Left colon (tissue), 2 donors: ENCODE data around the gene E2F3. TPM values are rescaled to one million over a fixed set of nuclear protein-coding genes. Genes with fewer than 3 reads are reported as not detected.

Experiments used
- ATAC-seq: fragments of 200-7000 bp; cut with Tn5 transposase; one replicate; pipeline ENCODE4 v1.9.1; 2020; ENCODE audit warnings: mild to moderate bottlenecking, moderate library complexity
- DNase-seq, 2 donors: peaks; one replicate each; pipeline ENCODE4 v3.0.0-alpha.2; 2020
- intact Hi-C, 2 donors: fragments of 100-400 bp; cut with DNase I in 1 of 2; cut with micrococcal nuclease in 1 of 2; formaldehyde crosslinking; loops; one replicate each; pipeline versions ENCODE4 v1.11.2 to v1.14.0; 2022; cut with DNase I, micrococcal nuclease
- total RNA-seq, 2 donors: library from RNA; stranded (reverse); fragmentation: NEBNext Ultra II Directional; extraction: Animal tissue kit (Norgen Biotek cat#: 25700); gene quantifications; one replicate each; pipeline ENCODE4 v1.2.1, GENCODE V29; 2021
- donor health status: DM: no; HTN: no; CAD: no.
- donor health status: DM: yes; HTN: yes; CAD: no.

The E2F3 gene
- total RNA-seq, 2 donors from 2014 or later: 9.1 to 9.5 TPM

DNA sequence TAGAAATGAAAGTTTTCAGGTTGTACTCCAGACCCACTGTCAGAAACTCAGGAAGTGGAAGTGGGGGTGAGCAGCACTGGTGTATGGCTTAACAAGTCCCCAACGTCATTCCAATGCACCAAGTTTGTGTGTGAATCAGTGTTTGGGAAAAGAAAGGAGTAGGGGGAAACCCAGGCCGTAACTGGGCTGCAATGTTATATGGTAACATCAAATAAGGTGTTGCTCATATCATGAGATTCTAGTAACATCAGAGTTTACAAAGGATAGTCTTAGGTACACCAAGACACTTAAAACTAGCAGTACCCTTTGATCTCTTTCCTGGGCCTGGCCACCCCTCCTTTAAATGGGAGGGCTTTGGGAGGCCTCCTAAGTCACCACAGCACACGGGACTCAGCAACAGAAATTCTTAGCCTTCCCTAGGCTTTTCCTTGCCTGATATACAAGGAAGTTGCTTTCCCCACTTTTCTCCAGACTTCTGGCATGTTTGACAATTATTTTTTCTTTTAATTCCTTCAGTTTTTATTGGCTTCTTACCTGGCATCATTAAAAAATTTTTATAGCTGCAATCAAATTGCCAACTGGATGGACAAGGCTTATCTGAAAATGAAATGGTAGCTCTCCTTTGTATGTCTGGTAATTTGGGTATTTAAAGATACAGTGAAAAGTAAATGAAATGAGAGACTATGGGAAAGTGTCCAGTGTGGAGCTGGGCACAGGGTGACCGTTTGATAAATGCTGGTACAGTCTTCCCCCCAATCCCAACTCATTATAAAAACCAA, 15.1 kb downstream of the E2F3 start:
- ATAC-seq: peak; percentile 68
- no peak for DNase-seq
- intact Hi-C loops: no loop called here

DNA sequence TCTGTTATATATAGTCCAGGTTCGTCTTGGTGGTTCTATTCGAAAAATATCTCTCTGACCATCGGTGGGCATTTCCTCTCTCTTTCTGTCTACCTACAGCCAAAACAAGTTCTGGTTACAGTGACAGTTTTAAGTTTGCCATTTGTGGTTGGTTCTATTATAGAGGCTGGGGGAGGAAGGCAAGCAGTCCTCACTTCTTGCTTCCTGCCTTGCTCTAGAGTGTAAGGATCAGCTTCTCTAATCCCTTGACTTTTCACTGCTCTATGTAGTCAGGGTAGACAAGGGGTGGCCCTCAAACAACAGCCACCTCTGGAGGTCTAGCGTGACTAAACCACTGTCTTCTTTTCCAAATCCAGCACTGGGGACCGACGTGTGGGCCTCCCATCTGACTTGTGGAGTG, 16.1 kb downstream of the E2F3 start:
- intact Hi-C loops: no loop called here
- ATAC-seq: no peak
- DNase-seq: no peak

DNA sequence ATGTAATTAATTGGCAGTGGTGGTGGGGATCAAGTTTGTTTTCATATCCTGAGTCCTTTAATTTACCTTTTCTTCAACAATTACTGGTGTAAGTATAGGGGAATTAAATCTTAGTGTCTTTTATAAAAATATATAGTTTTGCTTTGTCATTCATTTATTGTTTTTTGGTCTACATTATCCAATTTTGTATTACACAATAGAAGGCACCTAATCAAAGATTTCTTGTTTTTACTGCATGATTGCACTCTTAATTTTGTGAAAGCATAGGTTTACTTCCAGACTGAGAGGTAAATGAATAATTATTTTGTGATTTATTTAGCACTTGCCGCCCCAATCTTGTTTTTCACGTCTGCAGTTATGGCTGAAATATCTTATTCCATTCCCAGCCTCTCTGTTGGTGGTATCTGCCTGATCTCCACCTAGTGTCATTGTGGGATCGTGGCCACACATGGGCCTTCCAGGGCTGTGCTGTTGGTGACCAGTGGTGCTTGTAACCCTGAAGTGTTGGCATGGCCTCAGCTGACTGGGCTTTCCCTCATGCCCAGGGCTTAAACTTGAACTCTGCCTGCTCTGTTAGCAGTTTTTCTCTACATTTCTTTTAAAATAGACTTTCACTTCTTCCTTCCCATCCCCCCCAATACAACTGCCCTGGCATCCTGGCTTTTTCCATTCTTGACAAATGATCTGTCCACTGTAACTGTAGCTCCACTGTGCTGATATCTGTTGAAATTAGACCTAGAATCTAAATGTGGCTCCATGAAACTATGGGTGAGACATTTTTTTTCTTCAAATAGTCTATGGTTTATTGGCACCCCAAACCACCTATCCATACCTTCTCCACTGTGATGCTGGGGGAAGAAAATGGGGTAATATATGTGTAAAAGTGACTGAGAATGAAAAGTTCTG, 24.8 kb downstream of the E2F3 start:
- intact Hi-C loops: no loop called here
- ATAC-seq: no peak
- no peak for DNase-seq

DNA sequence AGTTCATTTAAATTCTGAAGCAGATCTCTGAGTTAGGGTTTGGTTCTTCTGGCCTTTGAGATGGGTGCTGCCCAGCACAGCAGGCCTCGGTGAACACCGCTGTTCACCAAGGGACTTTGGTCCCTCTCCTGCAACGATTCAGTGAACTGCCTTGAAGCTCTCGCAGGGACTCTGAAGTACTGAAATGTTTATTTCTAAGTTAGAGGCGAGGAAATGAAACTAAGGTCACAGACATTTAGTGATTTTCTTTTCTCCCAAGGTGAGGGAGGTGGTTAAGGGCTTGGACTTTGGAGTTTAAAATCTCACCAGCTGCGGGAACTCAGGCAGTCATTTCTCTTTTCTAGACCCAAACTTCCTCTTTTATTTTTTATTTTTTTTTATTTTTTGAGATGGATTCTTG, 26.2 kb downstream of the E2F3 start:
- intact Hi-C loops: no loop called here
- no peak for DNase-seq
- peak; percentile 87 for ATAC-seq

DNA sequence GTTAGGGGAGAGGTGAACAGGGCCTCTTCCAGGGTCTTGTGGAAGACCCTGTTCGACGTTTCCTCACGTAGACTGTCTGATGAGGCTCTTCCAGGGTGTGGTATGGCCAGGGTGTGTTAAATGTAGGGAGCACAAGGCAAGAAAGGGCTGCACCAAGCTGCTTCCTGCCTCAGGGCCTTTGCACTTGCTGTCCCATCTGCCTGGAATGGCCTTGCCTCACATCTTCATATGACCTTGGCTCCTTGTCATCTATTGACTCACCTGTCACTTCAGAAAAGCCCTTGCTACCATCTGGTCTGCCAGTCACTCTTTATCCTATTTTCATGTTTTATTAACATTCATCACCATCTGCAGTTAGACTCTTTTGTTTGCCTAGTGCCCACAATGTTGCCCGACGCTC, 31.0 kb downstream of the E2F3 start:
- DNase-seq (no peak), ATAC-seq (peak; percentile 34)
- intact Hi-C loops: no loop called here

DNA sequence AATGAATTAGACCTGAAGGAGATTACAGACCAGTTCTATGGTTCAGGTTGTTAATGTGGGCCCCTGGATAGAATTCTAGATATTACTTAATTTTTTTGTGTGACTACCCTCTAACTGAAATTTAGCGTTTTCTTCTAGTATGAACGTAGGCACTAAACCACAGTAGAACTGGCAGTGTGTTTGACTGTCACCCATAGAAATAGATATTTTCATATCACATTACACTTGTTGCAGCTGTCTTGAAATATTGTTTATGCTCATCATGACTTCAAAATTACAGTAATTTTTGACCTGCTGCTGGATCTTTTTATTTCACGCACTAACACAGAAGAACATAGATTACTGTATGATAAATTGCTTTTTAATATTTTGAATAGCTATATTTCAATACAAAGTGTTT, 31.6 kb downstream of the E2F3 start:
- ATAC-seq: no peak
- intact Hi-C loops: no loop called here
- no peak for DNase-seq

DNA sequence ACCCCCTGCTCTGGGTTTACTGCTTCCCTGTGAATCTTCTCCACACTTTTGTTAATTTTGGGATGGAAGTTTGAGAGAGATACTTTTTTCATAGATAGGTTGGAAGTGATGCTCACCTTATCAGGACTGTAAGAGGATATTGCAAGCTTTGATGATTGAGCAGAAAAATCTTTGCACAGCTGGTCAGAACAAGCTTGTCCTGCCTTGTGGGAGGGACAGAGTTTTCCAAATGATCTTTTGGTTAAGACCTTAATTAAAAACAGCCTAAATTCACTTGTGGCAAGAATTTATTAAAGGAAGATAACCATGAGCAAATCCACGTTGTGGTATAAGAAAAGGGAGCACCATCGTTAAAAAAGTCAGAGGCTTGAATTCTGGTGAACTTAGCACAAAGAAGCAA, 32.2 kb downstream of the E2F3 start:
- ATAC-seq (no peak), DNase-seq (no peak)
- intact Hi-C loops: no loop called here

DNA sequence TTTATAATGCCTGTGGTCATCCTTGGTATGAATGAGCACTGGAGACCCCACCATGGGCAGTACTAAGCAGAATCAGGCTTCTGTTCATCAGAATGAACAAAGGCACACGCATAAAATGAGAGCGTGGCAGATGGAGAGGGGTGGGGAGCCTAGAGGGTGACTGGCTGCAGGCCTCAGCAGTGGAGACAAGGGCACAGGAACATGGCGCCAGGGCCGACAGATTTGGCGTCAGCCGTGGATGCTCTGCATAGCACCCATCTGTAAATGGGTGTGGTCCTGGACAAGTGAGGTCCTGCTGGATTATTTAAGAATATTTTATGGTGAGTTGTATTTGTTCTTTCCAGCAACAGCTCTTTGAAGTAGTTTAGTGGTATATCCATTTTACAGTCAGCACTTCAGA, 33.1 kb downstream of the E2F3 start:
- intact Hi-C loops: no loop called here
- ATAC-seq (peak; percentile 42), DNase-seq (no peak)

DNA sequence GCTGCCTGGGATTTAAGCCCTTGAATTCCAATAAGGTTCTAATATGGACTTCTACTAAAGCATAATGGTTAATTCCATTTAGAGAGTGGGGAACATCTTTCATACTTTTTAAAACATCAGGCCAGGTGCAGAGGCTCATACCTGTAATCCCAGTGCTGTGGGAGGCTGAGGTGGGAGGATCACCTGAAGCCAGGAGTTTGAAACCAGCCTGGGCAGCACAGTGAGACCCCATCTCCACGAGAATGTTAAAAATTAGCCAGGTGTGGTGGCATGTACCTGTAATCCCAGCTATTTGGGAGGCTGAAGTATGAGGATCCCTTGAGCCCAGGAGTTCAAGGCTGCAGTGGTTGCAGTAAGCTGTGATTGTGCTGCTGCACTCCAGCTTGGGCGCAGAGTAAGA, 35.0 kb downstream of the E2F3 start:
- ATAC-seq (no peak), DNase-seq (no peak)
- intact Hi-C loops: no loop called here

DNA sequence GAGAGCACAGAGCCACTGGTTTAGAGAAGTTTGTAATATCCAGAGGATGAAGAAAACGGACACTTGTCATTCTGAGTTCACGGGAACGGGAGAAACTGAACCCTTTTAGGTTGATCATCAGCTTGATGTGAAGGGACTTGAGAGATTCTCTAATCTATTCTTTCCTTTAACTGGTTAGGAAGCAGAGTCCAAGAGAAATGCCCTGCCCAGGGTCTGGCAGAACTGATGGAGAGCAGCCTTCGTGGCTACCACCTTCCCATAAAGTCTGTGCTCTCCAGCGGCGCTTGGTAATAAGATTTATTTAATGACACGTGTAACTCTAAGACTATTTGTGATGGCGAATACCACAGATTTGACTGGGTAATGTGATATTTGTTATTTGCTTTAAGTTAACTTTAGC, 36.0 kb downstream of the E2F3 start:
- no peak for ATAC-seq
- intact Hi-C loops: no loop called here
- no peak for DNase-seq

DNA sequence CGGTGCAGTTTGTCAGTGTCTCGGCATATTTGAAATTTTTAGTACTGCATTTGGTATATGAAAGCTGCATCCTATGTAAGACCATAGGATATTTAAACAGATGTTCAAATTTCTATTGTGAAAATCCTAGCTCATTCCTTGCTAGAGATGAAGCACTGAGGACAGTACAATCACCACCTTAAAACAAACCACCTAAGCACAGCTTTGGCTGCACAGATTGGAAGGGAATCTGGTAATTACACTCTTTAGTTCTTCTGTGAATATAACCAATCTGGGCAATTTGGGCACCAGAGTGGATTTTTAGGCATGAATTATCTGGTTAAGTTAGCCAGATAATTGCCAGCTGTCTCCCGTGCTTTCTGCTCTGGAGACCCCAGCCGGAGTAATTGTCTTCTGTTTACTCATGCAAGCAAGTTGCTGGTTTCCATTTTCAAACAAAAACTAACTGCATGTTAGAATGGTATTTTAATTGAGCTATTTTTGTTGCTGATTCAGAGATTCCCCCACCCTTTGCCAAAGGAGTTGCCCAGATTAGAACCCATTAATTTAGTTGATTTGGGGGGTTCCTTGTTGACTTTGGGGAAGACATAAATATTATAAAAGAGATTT, 36.9 kb downstream of the E2F3 start:
- ATAC-seq: no peak
- DNase-seq: no peak
- intact Hi-C loops: no loop called here

DNA sequence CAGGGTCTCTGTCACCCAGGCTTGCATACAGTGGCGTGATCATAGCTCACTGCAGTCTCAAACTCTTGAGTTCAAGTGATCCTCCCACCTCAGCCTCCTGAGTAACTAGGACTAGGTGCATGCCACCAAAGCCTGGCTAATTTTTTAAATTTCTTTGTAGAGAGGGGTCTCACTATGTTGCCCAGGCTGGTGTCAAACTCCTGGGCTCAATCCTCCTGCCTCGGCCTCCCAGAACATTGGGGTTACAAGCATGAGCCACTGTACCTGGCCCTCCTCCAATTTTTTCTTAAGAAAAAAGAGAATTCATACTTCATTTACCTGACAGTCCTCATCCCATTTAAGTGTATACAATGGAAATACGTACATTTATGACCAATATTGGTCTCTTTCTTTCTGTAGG, 37.9 kb downstream of the E2F3 start:
- no peak for DNase-seq
- ATAC-seq: no peak
- intact Hi-C loops: no loop called here

DNA sequence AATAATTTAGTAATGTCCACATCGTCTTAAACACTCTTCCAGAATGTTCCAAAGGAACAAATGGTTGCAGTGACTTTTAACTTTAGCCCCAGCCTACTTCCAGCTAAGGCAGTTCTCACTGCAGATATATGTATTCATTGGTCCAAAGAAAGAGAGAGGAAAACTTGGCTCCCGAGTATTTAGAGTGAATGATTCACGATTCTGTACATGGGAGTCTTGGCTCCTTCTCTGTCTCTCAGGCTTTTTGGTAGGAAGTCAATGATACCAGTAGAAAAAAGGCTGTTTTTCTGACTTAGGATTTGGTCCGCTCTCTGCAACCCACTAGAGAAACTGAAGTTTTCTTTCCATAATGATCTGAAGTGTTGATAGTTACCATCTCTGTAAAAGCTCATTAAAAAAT, 38.6 kb downstream of the E2F3 start:
- no peak for DNase-seq
- intact Hi-C loops: no loop called here
- ATAC-seq: no peak

DNA sequence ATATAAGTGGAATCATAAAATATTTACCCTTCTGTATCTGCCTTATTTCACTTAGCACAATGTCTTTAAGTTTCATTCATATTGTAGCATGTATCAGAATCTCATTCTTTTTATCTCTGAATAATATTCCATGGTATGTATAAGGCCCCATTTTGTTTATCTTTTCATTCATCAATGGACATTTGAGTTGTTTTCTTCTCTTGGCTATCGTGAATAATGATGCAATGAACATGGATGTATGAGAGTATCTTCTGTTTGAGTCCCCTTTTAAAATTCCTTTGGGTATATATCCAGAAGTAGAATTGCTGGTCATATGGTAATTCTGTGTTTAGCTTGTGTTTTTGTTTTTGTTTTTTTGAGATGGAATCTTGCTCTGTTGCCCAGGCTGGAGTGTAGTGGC, 39.6 kb downstream of the E2F3 start:
- intact Hi-C loops: no loop called here
- ATAC-seq (no peak), DNase-seq (no peak)

DNA sequence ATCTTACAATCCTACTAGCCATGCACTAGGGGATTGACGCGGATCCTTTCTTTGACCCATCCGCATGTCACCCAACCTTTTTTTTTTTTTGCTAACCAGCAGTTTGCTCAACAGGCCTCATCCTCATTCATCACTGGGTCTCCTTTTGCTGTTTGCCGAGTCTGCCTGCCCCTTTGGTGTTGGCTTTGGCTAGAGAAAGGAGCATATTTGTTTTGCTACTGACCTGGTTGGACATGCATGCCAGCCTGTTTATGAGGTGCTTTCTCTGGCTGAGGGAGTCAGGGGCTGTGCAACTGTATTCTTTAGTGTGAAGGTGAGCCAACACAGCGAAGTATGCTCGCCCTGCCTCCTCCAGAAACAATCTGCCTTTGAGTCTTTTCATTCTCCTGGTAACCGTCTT, 40.2 kb downstream of the E2F3 start:
- intact Hi-C loops: no loop called here
- no peak for DNase-seq

DNA sequence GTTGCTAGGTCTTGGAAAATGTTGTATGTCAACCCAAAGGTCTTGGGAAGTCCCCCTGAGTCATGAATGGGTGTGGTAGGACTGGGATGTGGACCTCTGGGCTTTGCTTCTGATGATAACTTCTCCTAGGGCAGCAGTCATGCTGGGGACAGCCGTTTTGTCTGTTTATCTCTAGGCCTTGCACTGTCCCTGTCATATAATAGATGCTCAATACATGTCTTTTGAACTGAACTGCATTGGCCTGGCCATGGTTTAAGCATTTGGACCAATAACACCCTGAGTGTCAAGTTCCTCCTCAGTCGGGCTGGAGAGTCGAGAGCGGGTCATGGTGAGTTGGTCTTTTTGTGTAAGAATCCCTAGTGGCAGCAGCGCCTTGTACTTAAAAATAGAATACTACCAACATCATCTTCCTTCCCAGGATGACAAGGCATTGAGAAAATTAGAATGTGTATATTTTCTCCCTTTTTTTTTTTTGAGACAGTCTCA, 43.1 kb downstream of the E2F3 start:
- intact Hi-C loops: no loop called here
- ATAC-seq: no peak

More for the DNA sequence above, 40.2 kb downstream of the E2F3 start:
- ATAC-seq: no peak

DNA sequence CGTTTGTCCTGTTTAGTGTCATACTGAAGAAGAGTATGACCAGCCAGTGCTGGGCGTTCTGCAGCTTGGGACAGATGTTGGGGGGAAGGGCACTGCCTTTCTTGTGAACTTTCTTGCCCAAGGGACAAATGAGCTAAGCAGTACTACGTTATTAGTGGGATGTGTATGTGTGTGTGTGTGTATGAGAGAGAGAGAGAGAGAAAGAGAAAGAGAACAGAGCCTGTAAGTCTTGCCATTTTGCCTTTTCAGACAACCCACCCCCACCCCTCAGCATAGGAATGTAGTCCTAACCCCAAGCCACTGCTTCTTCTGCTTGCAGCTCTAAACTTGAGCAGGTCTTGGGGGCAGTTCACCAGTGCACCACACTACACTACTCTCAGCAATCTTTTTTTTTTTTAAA, 45.5 kb downstream of the E2F3 start:
- ATAC-seq (peak; percentile 9), DNase-seq (no peak)
- intact Hi-C loops: no loop called here

More for the DNA sequence above, 43.1 kb downstream of the E2F3 start:
- DNase-seq: no peak

DNA sequence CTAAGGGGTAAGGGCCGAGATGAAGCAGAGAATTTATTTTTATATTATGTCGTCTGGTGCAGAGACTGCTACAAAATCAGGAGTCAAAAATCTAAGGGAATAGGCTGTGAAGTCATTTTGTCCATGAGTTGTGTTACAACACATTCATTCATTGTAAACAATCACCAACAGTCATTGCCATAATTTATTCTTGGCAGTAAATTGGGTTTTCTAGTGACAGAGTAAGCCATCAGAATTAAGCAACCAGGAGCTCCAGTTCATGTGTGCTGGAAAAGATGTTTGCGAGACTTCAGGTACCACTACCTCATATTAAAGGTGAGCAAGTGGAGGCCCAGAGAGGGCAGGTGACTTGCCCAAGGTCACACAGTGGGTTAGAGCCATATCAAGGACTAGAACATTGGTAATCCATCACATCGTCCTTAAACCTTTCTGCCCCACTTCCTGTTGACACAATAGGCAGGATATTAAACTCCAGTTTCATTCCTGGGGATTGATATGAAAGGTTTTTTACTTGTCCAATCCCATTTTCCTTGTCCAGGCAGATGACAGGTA, 46.0 kb downstream of the E2F3 start:
- ATAC-seq: peak; percentile 66

DNA sequence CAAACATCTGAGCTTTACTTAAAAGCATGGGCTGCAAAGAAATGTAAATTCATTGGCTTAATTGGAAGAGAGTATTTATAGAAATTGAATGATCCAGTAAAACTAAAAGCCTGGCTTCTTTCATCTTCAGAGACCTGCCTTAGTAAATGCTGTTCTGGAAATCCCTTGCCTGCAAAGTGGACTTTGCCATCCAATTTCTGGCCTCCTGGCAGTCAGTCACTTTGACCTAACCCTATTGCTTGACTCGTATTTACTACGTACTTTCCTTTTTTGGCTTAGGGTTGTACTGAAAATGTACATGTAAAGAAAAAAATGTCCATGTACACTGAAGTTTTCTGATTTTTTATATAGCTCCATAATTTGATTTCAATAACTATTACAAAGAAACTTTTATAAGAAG, 47.1 kb downstream of the E2F3 start:
- ATAC-seq (peak; percentile 88), DNase-seq (peak in 1 of 2 donors; percentile 37)
- intact Hi-C loops: no loop called here

More for the DNA sequence above, 46.0 kb downstream of the E2F3 start:
- intact Hi-C loops: no loop called here
- no peak for DNase-seq
